ENCODE data around the gene FAM20A.

GRCh38 chr17:68606451-68607307 is 5.5 kb upstream of the FAM20A start:
- TF ChIP-seq CTCF (IDR thresholded peaks at IDR 0.05): no peak
- no peak for TF ChIP-seq EZH2 (IDR thresholded peaks at IDR 0.05; ENCODE audit: borderline replicate concordance, insufficient read depth, low read depth, low read length, poor library complexity, severe bottlenecking)

Data from B cell (primary cell).